Erythroblast (primary cell): ENCODE data around the gene ZNF600.

Experiments used
- GATA1 ChIP-seq: IDR thresholded peaks from 2 replicates; pipeline ENCODE4 v1.6.1; 2011; ENCODE audit warnings: low read depth, mild to moderate bottlenecking, control low read depth, low read length, moderate library complexity
- POLR2A ChIP-seq: IDR thresholded peaks from 2 replicates; pipeline ENCODE4 v1.6.1; 2011; ENCODE audit warnings: mild to moderate bottlenecking, low read length

GRCh38 chr19:52716522-52716921 is 70.1 kb downstream of the ZNF600 start:
- TF ChIP-seq POLR2A (no peak), GATA1 (no peak)
